Stimulated activated memory B cell treated with anti-CD40 and anti-IgM and Interleukin-4, amounts not matched to agents 10 μg/mL and 1 μg/mL and 100 μg/mL, for 72 hours (primary cell): Measurements from ENCODE around the gene SIRPD.
A peak's percentile ranks its signal among the peaks of the same experiment; 100 is the strongest.

ENCODE experiments used
- ATAC-seq: fragments of 150-1000 bp; cut with Tn5 transposase; 2 replicates; pipeline ENCODE4 v1.10.0; 2021
- H3K27ac Mint-ChIP-seq: one replicate; pipeline ENCODE4 v1.8.0; 2022; ENCODE audit warnings: mild to moderate bottlenecking, mixed read lengths
- H3K27me3 Mint-ChIP-seq: one replicate; pipeline ENCODE4 v1.8.0; 2022; ENCODE audit warnings: mixed read lengths
- H3K36me3 Mint-ChIP-seq: one replicate; pipeline ENCODE4 v1.8.0; 2022; ENCODE audit warnings: mixed read lengths
- H3K4me1 Mint-ChIP-seq: one replicate; pipeline ENCODE4 v1.8.0; 2022; ENCODE audit warnings: mixed read lengths
- H3K4me3 Mint-ChIP-seq: one replicate; pipeline ENCODE4 v1.8.0; 2022; ENCODE audit warnings: mild to moderate bottlenecking, moderate library complexity, mixed read lengths
- H3K9me3 Mint-ChIP-seq: one replicate; pipeline ENCODE4 v1.8.0; 2022; ENCODE audit warnings: mixed read lengths

Gene SIRPD

GRCh38 chr20:1491860-1492642, 65.5 kb downstream of the SIRPD start:
- H3K27me3 Mint-ChIP-seq, result peaks cover 27% of the 10 kb centered on the region
- H3K4me1 Mint-ChIP-seq, result peaks cover 38% of the 10 kb centered on the region
- peak; percentile 81 for ATAC-seq
- H3K4me3 Mint-ChIP-seq, result no peak overlapping the region
- H3K36me3 Mint-ChIP-seq, result no peaks in the 10 kb centered on the region
- no peak overlapping the region for H3K27ac Mint-ChIP-seq
- no peaks in the 10 kb centered on the region for H3K9me3 Mint-ChIP-seq

DNA sequence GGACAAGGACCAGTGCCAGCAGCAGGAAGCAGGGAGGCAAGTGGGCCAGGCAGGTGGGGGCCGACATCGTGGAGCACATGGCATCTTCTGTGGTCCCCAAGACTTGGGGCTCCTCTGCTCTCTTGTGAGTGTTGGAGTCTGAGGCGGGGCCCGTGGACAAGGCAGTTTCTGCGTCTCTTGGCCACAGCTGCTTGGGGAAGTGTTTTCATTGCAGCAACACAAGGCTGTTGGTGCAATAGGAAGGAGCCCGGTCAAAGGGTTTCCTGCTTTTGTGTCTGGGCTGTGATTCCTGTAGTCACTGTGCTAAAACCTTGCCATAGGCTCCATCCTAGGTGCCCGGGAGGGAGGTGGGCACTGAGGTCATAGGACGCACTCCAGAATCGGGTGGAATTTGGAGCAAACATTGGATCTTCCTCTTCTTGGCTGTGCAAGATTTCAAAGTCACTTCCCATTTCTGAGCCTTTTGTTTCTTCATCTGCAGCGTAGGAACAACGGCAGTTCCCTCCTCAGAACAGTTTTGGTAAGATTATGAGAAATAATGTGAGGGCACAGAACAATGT, 66.1 kb downstream of the SIRPD start, which contains the start of gene SIRPB2:
SIRPB2 (minus strand) TSS at position 140 of the 560 bp plus-strand sequence; CDS start at position 79, 61 bp downstream.
- peaks cover 38% of the 10 kb centered on the region for H3K4me1 Mint-ChIP-seq
- no peaks in the 10 kb centered on the region for H3K9me3 Mint-ChIP-seq
- peaks cover 20% of the 10 kb centered on the region for H3K27me3 Mint-ChIP-seq
- no peak within 1 kb of the TSS for H3K4me3 Mint-ChIP-seq
- no peak for ATAC-seq
- no peaks in the 10 kb centered on the region for H3K36me3 Mint-ChIP-seq
- H3K27ac Mint-ChIP-seq, result no peak within 1 kb of the TSS

DNA sequence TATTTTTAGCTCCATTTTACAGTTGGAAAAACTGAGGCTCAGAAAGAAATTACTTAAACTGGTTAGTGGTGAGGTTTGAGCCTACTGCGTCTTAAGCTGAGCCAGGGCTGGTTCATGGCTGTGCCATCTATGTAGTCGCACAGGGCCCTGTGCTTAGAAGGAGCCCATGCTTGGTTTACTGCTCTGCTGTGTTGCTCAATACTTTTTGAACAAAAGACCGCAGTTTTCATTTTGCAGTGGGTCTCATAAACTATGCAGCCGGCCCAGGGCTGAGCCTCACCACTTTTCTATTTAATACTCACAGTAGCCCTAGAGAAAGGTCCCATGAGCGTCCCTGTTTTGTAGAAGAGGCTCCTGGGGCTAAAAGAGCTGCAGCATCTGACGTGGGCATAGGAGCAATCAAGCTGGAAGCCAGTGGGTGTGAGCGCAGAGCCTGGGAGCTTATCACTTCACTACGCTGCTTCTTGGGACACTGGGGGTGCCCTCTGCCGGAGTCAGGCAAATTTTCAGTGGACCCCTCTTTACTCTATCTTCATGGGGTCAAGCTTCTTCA, 66.8 kb downstream of the SIRPD start:
- Mint-ChIP-seq H3K27ac (no peak overlapping the region), H3K27me3 (peaks cover 19% of the 10 kb centered on the region), H3K4me3 (no peak overlapping the region), H3K4me1 (peaks cover 38% of the 10 kb centered on the region), H3K9me3 (no peaks in the 10 kb centered on the region), H3K36me3 (no peaks in the 10 kb centered on the region)
- no peak for ATAC-seq

DNA sequence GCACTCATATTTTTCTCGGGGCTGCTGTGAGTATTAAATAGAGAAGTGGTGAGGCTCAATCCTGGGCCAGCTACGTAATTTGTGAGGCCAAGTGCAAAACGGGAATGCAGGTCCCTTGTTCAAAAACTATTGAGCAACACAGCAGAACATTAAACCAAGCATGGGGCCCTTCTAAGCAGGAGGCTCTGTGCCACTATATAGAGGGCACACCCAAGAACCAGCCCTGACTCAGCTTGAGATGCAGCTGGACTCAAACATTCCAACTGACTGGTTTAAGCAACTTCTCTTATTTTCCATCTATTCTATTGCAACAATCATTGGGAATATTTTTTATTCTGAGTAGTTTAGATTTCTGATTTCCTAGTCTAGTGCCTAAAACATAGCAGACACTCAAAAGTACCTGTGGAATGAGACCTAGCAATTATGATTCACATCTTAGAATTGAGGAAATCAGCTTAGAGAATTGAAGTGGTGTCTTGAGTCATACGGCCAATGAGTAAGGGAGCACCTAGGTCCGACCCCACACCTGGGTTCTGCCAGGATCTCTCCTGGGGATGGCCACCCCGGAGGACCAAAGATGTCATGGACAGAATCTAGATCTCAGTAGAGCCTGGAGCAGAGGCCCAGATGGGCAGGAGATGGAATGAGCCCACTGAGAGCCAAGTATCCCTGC, 67.6 kb downstream of the SIRPD start:
- Mint-ChIP-seq H3K27me3 (peaks cover 27% of the 10 kb centered on the region), H3K9me3 (no peaks in the 10 kb centered on the region), H3K4me3 (no peak overlapping the region), H3K27ac (no peak overlapping the region), H3K36me3 (no peaks in the 10 kb centered on the region), H3K4me1 (peaks cover 33% of the 10 kb centered on the region)
- no peak for ATAC-seq

- no peak overlapping the region for H3K4me3 Mint-ChIP-seq
- H3K27ac Mint-ChIP-seq, result no peak overlapping the region
- H3K9me3 Mint-ChIP-seq, result no peaks in the 10 kb centered on the region
- H3K4me1 Mint-ChIP-seq, result peaks cover 28% of the 10 kb centered on the region
- no peaks in the 10 kb centered on the region for H3K36me3 Mint-ChIP-seq
- ATAC-seq, result no peak
- H3K27me3 Mint-ChIP-seq, result peaks cover 33% of the 10 kb centered on the region
Observed at GRCh38 chr20:1489325-1489724, 68.2 kb downstream of the SIRPD start.

DNA sequence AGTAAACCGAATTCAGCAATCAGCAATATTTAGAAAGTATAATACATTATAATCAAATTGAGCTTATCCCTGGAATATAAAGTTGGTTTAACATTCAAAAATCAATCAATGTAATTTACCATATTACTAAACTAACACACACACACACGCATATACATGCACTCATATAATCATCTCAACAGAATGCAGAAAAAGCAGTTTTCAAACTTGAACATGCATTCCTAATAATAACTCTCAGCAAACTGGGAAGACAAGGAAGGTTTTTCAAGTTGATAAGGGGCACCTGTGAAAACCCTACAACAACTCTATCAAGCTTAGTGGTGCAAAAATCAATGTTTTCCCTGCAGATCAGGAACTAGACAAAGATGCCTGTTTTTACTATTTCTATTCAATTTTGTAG, 70.9 kb downstream of the SIRPD start:
- Mint-ChIP-seq H3K27me3 (peaks cover 61% of the 10 kb centered on the region), H3K9me3 (no peaks in the 10 kb centered on the region), H3K4me1 (peaks cover 7% of the 10 kb centered on the region), H3K36me3 (no peaks in the 10 kb centered on the region), H3K27ac (no peak overlapping the region), H3K4me3 (no peak overlapping the region)
- ATAC-seq, result no peak

DNA sequence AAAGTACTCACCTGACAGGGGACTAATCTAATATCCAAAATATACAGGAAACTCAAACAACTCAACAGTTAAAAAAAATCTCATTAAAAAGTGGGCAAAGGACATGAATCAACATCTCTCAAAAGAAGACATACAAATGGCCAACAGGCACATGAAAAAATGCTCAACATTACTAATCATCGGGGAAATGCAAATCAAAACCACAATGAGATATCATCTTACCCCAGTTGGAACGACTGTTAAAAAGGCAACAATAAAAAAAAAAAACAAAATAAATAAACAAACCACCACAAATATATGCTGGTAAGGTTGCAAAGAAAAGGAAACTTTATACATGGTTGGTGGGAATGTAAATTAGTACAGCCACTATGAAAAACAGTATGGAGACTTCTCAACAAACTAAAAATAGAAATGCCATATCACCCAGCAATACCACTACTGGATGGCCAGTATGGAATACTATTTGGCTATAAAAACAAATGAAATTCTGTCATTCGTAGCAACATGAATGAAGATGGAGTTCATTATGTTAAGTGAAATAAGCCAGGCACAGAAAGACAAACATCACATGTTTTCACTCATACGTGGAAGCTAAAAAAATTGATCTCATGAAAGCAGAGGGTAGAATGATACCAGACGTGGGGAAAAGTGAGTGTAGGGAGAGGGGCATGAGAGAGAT, 72.9 kb downstream of the SIRPD start:
- H3K4me1 Mint-ChIP-seq, result no peaks in the 10 kb centered on the region
- H3K27ac Mint-ChIP-seq, result no peak overlapping the region
- H3K36me3 Mint-ChIP-seq, result no peaks in the 10 kb centered on the region

More for the DNA sequence above, 72.9 kb downstream of the SIRPD start:
- peaks cover 62% of the 10 kb centered on the region for H3K27me3 Mint-ChIP-seq
- ATAC-seq, result no peak
- H3K9me3 Mint-ChIP-seq, result no peaks in the 10 kb centered on the region
- H3K4me3 Mint-ChIP-seq, result no peak overlapping the region
